Nephron progenitor cell (in vitro differentiated cells): ENCODE results near the gene GDPD5.

Source experiments
- DNase-seq: peaks from one replicate; pipeline ENCODE4 v3.0.0; 2021
- H3K27ac Mint-ChIP-seq: 2 replicates; pipeline ENCODE4 v1.8.0; 2021; ENCODE audit warnings: mild to moderate bottlenecking, moderate library complexity, mixed read lengths
- H3K27me3 Mint-ChIP-seq: 2 replicates; pipeline ENCODE4 v1.8.0; 2021; ENCODE audit warnings: mild to moderate bottlenecking, low read depth, mixed read lengths; ENCODE audit not compliant: poor library complexity
- H3K36me3 Mint-ChIP-seq: 2 replicates; pipeline ENCODE4 v1.8.0; 2021; ENCODE audit warnings: low read depth, mixed read lengths
- H3K4me1 Mint-ChIP-seq: 2 replicates; pipeline ENCODE4 v1.8.0; 2021; ENCODE audit warnings: mixed read lengths
- H3K4me3 Mint-ChIP-seq: 2 replicates; pipeline ENCODE4 v1.8.0; 2021; ENCODE audit warnings: mild to moderate bottlenecking, moderate library complexity, mixed read lengths
- H3K9me3 Mint-ChIP-seq: 2 replicates; pipeline ENCODE4 v1.8.0; 2021; ENCODE audit warnings: mild to moderate bottlenecking, moderate library complexity, mixed read lengths
- CTCF ChIP-seq: fragments of 200-600 bp; sonication (generic); IDR thresholded peaks from 2 replicates; pipeline ENCODE4 v1.5.0; 2021; ENCODE audit warnings: antibody characterized with exemption

The GDPD5 gene

GRCh38 chr11:75534259-75535069 is 8.7 kb upstream of the GDPD5 start:
- no peaks in the 10 kb centered on the region for H3K36me3 Mint-ChIP-seq
- H3K9me3 Mint-ChIP-seq: no peaks in the 10 kb centered on the region
- peaks cover 27% of the 10 kb centered on the region for H3K27me3 Mint-ChIP-seq
- no peak for DNase-seq
- no peak overlapping the region for H3K4me3 Mint-ChIP-seq
- H3K27ac Mint-ChIP-seq: no peak overlapping the region
- H3K4me1 Mint-ChIP-seq: peaks cover 49% of the 10 kb centered on the region
- TF ChIP-seq CTCF: no peak

- H3K27me3 Mint-ChIP-seq: peaks cover 23% of the 10 kb centered on the region
- H3K4me3 Mint-ChIP-seq: no peak overlapping the region
- no peak for TF ChIP-seq CTCF
- H3K4me1 Mint-ChIP-seq: peaks cover 49% of the 10 kb centered on the region
- H3K36me3 Mint-ChIP-seq: no peaks in the 10 kb centered on the region
- no peak overlapping the region for H3K27ac Mint-ChIP-seq
- no peak for DNase-seq
- H3K9me3 Mint-ChIP-seq: no peaks in the 10 kb centered on the region
Measured at GRCh38 chr11:75533896-75534258, 8.1 kb upstream of the GDPD5 start.

DNA sequence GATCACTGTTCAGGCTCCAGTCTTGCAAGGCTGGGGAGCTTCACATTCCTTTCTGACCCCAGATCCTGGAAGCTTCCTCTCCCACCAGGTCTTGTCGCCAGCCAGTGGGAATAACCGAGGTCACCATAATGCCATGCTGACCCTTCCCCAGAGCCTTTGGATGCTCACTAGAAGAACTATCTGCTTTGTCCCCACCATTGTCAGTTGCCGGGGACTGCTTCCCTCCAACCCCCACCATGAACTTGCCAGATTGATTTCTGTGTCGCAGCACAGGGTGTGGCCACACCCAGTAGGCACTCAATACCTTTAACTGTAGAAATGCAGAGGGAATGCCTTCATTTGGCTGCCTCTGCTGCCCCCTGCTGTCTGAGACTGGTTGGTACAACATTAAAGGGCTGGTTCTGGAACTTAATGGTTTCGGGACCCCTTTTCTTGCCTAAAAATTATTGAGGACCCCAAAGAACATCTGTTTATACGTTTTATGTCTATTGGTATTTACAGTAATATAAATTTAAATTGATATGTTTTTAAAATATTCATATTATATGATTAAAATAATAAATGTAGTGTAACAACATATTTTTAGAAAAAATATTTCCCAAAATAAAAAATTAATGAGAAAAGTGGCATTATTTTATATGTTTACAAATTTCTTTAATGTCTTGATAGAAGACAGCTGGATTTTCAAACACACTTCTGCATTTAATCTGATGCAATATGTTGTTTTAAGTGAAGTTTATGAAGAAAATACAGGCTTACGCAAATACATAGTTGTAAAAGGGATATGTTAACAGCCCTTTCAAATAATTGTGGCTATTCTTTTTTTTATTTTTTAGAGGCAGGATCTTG is 6.7 kb upstream of the GDPD5 start:
- H3K36me3 Mint-ChIP-seq: no peaks in the 10 kb centered on the region
- H3K27me3 Mint-ChIP-seq: peaks cover 29% of the 10 kb centered on the region
- H3K4me3 Mint-ChIP-seq: no peak overlapping the region
- peak; percentile 93 for TF ChIP-seq CTCF
- no peak overlapping the region for H3K27ac Mint-ChIP-seq
- peaks cover 52% of the 10 kb centered on the region for H3K4me1 Mint-ChIP-seq
- peak; percentile 87 for DNase-seq
- H3K9me3 Mint-ChIP-seq: no peaks in the 10 kb centered on the region

GRCh38 chr11:75531325-75531724 is 5.6 kb upstream of the GDPD5 start:
- DNase-seq: no peak
- H3K36me3 Mint-ChIP-seq: no peaks in the 10 kb centered on the region
- TF ChIP-seq CTCF: no peak
- no peak overlapping the region for H3K27ac Mint-ChIP-seq
- no peak overlapping the region for H3K4me3 Mint-ChIP-seq
- H3K9me3 Mint-ChIP-seq: no peaks in the 10 kb centered on the region
- H3K4me1 Mint-ChIP-seq: peaks cover 61% of the 10 kb centered on the region
- H3K27me3 Mint-ChIP-seq: peaks cover 36% of the 10 kb centered on the region

DNA sequence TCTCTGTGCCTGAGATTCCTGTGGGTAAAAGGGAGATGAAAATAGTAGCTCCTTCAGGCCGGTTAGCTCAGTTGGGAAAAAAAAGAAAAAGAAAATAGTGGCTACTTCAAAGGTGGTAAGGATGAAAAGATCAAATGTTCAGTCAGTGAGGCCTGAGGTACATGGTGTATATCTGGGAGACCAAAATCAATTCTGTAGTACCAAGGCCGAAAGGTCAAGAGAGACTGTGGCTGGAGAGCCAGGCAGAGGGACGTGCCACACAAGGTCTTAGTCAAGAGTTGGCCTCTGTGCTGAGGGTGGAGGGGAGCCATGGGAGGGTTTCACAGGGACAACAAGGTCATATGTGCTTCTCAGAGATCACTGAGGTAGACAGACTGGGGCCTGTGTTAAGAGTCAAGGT is 4.8 kb upstream of the GDPD5 start:
- Mint-ChIP-seq H3K4me1 (peaks cover 63% of the 10 kb centered on the region), H3K27ac (no peak overlapping the region)

More for the DNA sequence above, 4.8 kb upstream of the GDPD5 start:
- no peak for DNase-seq
- no peak overlapping the region for H3K4me3 Mint-ChIP-seq
- H3K9me3 Mint-ChIP-seq: no peaks in the 10 kb centered on the region
- no peak for TF ChIP-seq CTCF
- H3K36me3 Mint-ChIP-seq: no peaks in the 10 kb centered on the region
- H3K27me3 Mint-ChIP-seq: peaks cover 36% of the 10 kb centered on the region
